ENCODE measurements around the gene ENAH.
"Not testable (repeated sequence)": the region's sequence is repeated elsewhere in the genome, so short reads cannot be mapped to it uniquely, and the experiment has no call there.

The ENAH gene

DNA sequence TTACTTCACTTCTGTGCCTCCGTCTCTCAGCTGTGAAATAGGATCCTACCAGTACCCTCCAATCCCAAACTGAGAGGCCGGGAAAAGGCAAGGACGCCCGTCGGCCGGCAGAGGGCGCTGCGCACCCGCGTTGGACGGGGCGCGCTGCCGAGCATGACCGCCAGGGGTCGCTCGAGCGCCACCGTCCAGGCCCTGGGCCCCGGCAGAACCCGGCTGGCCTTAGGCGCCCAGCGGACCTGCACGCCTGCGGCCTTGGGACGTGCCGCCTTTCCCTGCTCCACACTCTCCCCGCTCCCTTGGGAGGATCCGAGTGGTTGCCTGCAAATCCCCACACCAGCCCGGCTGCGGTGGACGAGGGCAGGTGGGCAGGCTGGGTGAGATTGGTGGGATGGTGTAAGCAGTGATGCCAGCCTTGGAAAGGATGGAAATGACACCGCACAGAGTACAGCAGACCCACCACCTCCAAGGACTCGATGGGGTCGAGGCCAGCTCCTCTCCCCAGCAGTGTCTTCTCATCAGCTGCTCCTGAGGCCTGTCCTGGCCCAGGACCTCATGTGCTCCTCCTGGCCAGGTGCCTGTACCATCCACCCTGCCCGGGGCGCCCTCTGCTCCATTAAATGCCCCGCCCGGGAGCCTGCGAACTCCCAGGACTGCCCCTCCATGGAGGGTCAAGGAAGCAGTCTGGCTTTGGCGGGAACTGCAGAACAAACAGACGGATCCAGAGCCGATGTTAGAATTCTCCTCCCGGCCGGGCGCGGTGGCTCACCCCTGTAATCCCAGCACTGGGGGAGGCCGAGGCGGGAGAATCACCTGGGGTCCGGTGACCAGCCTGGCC is 177.7 kb downstream of the ENAH start:
- peak; percentile 52 to 66 for DNase-seq (ENCODE audit: low read depth in 1 of 2, low spot score in 1 of 2)

DNA sequence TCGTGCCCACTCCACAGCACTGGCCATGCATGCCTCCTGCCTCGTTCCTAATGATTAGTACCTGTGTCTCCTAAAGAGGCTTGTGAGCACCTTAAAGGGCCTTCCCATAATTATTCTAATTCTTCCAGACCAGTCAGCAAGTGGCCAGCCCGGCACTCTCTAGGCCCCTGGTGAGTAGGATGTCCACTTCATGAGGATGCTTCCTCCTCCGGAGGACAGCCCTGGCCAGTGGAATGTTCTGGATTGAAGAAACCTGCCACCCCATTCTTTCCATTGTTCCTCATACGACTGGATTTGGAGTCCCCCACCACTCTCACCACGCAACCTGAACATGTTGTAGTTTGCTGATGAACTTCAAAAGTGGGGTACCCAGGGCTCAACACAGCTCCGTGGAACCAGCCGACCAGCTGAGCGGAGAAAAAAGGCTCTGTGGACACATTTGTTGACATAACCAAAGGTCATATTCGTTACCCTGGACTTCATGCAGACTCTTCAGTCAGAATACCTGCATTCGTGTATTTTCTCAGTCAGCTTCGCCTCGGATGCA is 178.4 kb downstream of the ENAH start:
- no peak for DNase-seq (ENCODE audit: low read depth in 1 of 2, low spot score in 1 of 2)

DNA sequence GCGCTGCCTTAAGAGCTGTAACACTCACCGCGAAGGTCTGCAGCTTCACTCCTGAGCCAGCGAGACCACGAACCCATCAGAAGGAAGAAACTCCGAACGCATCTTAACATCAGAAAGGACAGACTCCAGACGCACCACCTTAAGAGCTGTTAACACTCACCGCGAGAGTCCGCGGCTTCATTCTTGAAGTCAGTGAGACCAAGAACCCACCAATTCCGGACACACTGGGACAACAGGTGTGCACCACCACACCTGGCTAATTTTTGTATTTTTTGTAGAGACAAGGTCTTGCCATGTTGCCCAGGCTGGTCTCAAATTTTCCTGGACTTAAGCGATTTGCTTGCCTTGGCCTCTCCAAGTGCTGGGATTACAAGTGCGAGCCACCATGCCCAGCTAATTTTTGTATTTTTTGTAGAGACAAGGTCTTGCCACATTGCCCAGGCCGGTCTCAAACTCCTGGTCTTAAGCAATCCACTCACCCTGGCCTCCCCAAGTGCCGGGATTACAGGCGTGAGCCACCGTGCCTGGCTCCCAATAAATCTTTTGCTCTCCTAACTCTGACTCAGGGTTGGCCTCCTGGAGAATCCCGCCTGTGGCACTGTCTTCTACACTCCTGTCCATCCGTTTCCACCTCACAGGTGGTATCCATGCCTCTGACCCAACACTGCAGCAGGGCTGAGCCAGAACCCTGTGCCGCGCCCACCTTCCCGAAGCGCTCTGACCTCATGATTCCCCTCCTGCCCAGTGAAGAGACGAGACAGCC is 179.1 kb downstream of the ENAH start:
- not testable (repeated sequence) for DNase-seq (ENCODE audit: low read depth in 1 of 2, low spot score in 1 of 2)

DNA sequence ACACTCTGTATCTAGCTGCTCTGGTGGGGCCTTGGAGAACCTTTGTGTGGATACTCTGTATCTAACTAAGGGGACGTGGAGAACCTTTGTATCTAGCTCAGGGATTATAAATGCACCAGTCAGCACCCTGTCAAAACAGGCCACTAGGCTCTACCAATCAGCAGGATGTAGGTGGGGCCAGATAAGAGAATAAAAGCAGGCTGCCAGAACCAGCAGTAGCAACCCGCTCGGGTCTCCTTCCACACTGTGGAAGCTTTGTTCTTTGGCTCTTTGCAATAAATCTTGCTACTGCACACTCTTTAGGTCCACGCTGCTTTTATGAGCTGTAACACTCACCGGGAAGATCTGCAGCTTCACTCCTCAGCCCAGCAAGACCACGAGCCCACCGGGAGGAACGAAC is 179.7 kb downstream of the ENAH start:
- DNase-seq (ENCODE audit: low read depth in 1 of 2, low spot score in 1 of 2) = not testable (repeated sequence)

DNA sequence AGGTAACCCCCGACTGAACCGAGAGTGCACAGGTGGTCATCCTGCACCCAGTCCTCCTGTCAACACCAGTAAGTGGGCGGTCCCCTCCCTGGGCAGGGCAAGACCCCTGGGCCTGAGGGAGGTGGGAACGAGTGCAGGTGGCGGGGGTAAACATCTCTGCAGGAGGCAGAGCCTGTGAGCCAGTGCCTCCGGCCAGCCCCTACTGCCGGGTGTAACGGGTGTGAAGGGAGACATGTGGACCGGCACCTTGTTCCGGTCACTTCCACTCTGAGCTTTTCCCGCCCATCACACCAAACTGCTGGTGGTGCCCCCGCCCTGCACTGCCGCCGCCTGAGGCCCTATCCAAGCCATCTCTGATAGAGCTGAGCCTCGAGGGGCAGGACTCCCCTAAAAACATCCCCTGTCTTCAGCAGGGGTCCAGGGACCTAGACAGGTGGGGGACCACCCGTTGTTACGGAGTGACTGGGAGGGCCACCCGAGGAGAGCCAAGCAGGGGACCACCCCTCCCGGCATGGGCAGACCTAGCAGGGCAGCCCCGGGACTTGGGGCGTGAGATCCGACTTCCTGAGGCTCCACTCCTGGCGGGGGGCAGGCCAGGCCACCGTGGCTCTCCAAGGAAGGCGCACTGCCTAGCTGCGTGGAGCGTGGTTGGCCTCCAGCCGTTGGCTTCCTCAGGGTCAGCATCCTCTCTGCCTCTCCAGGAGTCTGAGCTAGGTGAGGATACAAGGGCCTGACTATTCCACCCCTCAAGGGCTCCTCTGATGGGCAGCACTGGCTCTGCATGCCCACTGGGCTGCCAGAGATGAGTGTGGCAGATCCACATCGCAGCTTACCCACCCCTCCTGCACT is 181.2 kb downstream of the ENAH start:
- no peak for DNase-seq (ENCODE audit: low read depth in 1 of 2, low spot score in 1 of 2)

DNA sequence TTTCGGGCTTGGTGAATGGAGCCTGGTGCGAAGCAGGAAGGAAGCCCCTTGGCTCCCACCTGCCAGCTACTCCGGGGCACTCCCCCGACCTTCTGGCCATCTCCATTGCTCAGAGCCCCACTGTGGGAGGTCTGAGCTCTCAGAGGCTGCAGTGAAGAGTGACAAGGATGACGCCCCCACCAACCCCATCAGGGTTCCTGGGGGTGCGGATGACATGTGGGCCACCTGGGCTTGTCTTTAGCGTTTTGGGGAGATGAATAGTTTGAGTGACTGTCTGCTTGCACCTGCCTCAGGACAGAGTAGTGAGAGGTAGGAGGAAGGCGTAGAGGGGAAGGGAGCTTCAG is 181.8 kb downstream of the ENAH start:
- DNase-seq (ENCODE audit: low read depth in 1 of 2, low spot score in 1 of 2) = no peak

DNA sequence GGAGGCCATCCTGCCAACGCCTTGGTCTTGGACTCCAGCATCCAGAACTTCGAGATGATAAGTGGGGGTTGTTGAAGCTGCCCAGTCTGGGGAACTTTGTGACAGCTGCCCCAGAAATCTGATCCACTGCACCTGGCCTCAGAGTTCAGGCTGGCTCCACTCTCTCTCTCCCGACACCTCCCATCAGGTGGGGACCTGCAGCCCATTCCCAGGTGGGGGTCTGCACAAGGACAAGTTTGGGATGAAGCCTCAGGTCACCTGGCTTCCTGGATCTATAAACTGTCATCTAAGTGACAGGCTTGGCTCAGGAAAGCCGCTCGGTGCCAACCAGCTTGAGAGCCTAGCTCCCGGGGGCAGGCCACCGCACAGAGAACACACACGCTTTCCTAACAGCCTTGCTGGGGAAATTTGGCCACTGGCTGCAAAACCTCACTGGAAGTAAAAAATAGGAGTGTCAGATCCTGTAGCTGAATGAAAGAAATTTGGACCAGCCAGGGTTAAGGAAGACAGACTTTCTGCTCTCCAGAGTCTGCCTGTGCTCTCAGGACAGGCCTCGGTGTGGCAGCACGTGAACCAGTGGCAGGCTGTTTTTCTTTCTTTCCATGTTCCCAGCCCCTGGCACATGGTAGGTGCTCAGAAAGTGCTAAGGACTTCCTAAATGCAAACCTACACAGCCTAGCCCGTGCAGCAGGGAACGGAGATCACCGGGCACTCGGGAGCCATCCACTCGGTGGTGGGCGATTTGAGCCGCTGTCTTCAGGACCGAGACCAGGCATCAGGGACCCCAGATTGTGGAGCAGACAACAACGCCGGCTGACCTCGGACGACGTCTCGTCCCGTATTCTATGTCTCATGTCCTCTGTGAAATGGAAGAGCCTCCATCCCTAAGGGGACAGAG is 182.5 kb downstream of the ENAH start:
- DNase-seq (ENCODE audit: low read depth in 1 of 2, low spot score in 1 of 2) = no peak

DNA sequence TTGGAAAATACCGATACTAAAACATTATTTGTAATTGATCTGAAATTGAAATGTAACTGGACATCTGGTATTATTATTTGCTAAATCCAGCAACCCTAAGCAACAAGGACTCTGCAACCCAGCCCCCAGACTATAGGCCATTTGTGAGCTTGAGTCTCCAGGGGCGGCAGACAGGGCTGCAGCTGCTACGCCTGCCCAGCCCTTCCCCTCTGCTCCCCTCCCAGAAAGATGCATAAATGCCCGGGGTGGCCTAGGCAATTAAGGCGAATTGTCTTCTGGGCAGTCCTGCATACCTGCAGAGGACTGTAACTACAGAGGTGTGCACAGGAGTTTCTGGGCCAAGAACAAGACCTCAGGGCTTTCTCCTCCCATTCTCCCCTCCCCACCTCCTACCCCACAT is 183.9 kb downstream of the ENAH start:
- DNase-seq (ENCODE audit: low read depth in 1 of 2, low spot score in 1 of 2) = no peak

DNA sequence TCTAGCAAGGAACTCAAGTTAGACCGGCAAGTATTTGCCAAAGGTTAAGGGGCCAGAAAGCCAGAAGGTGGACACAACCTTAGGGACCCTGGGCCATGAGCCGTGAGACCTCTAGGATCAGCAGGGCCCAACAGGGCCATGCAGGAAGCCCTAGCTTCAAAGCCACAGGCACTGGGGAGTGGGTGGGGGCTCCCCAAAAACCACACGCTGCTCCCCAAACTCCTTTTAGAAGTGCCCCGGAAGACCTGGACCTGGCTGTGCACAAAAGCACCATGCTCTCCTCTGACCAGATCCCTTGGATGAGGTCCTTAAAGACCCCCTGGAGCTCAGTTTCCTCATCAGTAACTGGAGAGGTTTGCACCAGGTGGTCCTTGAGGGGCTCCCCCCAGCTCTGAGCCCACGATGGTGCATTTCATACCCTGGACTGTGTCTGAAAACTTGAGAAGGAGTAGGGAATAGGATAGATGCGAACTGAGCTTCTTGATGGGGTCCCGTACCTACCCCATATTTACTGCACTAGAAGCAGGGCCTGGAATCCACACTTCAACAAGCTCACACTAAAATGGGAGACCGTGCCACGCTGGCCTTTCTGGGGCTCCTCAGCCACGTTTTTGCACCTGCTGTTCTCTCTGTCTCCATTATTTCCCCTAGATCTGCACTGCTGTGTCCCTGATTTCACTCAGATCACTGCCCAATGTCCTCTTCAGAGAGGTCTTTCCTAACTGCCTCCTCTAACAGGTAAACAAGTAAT is 184.5 kb downstream of the ENAH start:
- no peak for DNase-seq (ENCODE audit: low read depth in 1 of 2, low spot score in 1 of 2)

DNA sequence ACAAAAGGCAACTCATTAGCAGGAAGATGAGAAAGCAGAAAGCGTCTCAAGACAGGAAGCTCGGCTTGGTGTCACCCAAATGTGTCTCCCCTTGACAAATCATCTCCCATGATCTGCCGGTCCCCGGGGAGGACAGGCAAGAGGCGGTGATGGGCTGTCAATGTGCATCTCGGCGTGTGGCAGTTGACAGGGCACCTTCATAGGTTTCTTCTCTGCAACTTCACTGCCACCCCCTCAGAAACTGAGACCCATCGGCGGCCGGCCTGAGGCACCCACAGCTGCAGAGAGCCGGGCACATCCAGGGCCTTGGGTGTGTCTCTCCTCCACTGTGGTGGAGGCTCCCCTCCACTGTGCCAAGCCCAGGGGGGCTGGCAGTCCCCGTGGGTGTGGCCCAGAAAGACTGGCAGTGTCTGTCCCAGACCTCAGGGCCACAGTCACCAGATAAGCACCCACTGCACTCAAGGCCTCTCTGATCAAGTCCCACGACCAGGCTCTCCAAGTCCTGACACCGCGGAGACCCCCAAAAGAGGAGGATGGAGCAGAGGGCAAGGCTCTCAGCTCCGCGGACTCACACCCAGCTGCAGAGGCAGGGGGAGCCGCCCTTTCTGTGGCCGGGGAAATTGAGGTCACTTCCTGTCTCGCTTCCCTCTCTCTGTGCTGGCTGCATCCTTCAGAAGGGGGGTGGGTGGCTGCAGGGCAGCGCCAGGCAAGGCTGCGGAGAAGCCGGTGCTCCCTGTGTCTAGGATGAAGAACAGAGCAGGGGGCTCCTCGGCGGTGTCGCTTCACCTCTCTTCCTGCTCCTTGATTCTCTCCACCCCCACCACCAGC is 185.5 kb downstream of the ENAH start:
- DNase-seq (ENCODE audit: low read depth in 1 of 2, low spot score in 1 of 2) = peak; percentile 62 to 66

DNA sequence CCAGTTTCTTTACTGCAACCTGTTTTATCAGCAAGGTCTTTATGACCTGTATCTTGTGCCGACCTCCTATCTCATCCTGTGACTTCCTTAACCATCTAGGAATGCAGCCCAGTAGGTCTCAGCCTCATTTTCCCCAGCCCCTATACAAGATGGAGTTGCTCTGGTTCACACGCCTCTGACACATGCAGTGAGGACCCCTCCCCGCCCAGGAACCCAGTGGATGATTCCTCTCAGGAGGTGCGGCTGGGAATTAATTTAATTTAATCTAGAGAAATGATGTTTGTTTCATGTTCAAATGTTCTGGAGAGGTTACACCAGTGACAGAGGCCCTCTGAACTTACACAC is 186.1 kb downstream of the ENAH start:
- DNase-seq (ENCODE audit: low read depth in 1 of 2, low spot score in 1 of 2) = no peak

DNA sequence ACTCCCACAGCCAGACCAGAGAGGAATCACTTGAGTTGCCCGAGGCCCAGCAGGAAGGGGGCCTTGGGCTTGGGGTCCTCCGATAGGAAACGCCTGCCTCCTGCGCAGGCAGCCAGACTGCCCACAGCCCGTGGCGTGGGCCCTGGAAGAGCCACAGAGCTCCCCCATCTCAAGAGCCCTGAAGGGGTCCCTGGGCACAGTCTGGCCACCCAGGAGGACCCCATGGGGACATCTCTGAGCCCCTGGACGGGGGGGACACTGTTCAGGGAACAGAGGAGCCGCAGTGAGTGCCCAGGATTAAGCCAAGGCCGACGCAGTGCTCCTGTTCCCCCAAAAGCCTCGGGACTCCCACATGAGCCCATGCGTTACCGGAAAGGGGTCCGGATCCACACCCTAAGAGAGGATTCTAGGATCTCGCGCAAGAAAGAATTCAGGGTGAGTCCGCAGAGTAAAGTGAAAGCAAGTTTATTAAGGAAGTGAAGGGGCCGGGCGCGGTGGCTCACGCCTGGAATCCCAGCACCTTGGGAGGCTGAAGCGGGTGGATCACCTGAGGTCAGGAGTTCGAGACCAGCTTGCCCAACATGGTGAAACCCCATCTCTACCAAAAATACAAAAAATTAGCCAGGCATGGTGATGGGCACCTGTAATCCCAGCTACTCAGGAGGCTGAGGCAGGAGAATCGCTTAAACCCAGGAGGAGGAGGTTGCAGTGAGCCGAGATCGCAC is 187.0 kb downstream of the ENAH start:
- DNase-seq (ENCODE audit: low read depth in 1 of 2, low spot score in 1 of 2) = no peak

DNA sequence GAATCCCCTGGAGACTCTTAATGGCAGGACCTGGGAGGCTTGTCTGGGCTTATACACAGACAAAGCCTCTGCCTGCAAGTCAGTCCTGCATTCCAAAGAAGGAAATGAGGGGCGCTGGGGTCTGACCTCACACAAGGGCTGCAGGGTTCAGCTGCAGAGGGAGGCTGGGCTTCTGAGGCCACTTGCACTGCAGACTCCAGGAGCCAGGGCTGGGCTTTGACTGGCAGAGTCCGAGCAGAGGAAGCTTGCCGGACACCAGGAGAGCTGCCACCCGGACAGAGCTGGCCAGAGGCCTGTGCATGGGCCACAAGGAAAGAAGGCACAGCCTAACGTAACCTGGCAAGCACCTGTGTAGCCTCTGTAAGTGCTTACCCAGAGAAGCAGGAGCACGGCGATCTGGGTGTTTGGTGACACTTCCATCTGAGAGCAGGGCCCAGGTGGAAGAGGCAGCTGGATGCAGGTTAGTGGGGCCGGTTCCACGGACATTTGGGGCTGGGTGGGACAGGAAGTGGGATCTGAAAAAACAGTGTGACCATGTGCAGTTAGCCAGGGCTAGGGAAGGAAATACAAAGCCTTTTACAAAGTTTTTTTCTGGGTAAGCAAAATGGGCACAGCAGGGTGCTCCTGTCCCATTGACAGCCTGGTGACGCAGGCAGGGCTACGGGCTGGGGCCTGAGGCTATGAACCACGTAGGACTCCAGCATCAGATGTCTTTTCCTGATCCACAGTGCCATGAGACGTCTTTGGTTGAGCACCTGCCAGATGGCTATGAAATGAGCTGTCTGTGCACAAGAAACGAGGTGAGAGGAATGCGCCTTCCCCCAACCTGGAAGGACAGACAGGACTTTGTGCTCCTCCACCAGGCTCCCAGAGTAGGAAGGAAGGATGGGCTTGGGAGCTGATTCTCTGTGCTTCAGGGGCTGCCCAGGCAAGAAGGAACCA is 187.8 kb downstream of the ENAH start:
- no peak for DNase-seq (ENCODE audit: low read depth in 1 of 2, low spot score in 1 of 2)

DNA sequence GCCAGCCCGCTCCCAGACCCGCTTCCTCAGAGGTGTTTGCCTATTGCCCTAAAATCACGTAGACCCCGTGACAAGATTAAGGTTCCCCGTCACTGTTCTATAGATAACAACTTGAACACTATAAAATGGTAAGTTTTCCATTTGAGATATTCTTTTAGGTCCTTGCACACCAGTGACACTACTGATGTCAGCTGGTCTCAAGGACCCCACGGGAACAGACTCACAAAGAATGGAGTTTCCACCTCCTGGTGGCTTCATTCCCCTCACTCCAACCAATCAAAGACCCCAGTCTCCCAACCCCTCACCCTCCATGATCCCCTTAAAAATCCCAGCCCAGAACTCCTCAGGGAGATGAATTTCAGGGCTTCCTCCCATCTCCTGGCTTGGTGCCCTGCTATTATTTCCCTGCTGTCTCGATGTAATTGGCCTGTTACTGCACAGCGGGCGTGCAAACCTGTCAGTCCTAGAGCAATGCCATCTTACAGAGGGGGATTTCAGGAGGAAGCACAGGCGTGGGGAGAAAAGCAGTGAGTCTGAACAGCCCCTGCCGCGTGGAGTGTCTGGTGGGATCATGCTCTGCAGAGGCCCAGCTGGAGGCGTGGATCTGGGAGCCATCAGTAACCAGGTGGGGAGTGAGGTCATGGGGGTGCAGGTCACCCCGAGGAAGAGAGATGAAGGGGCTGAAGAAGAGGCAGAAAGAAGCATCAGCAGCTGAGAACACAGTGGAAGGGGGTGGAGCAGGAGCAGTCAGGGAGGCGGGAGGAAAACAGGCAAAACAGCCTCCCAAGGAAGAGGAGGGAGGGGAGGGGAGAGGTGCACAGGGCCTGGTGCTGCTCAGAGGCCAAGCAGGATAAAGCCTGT is 190.0 kb downstream of the ENAH start:
- DNase-seq (ENCODE audit: low read depth in 1 of 2, low spot score in 1 of 2) = no peak

DNA sequence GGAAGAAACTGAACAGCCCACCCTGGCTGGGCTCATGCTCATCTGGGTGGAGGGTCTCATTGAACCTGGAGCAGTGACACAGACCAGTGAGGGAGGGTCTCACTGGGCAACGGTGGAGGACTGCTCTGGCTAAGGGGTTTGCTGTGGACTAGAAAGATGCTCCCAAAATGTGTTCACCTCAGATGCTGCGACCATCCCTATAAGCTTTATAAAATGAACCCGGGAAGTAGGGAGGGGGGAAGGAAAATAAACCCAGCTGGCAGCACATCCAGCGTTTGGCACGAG is 190.6 kb downstream of the ENAH start:
- DNase-seq (ENCODE audit: low read depth in 1 of 2, low spot score in 1 of 2) = no peak
